Sciatic nerve (tissue), 2 donors: ENCODE data around the gene CLEC1B. TPM values are rescaled to one million over a fixed set of nuclear protein-coding genes. Genes with fewer than 3 reads are reported as not detected.
A peak's percentile ranks its signal among the peaks of the same experiment; 100 is the strongest.
"Not testable (repeated sequence)": the region's sequence is repeated elsewhere in the genome, so short reads cannot be mapped to it uniquely, and the experiment has no call there.

ENCODE experiments used
- ATAC-seq: fragments of 200-7000 bp; cut with Tn5 transposase; one replicate; pipeline ENCODE4 v1.9.1; 2020; ENCODE audit warnings: mild to moderate bottlenecking, moderate library complexity
- DNase-seq: peaks from one replicate; pipeline ENCODE4 v3.0.0-alpha.2; 2020; ENCODE audit warnings: low spot score
- intact Hi-C: fragments of 100-400 bp; cut with DNase I; formaldehyde crosslinking; loops from one replicate; pipeline ENCODE4 v1.14.2; 2022
- total RNA-seq: library from RNA; stranded (reverse); fragmentation: NEBNext Ultra II Directional; extraction: Animal tissue kit (Norgen Biotek cat#: 25700); gene quantifications from one replicate; pipeline ENCODE4 v1.2.1, GENCODE V29; 2021
- donor health status: DM: no; HTN: no; CAD: no.
- donor health status: DM: no; HTN: no; CAD: no.

CLEC1B gene
- not detected for total RNA-seq

GRCh38 chr12:9999016-9999415 lies at the start of gene CLEC1B:
TSS of gene CLEC1B (minus strand) at chr12:9999121. CDS start at chr12:9999100, 21 bp downstream.
- no peak for ATAC-seq
- no peak for DNase-seq
- intact Hi-C loops = no loop called here

GRCh38 chr12:10048526-10048925 lies 49.6 kb upstream of the CLEC1B start:
- intact Hi-C loops = no loop called here
- ATAC-seq = no peak
- no peak for DNase-seq

- no peak for ATAC-seq
- DNase-seq = no peak
- intact Hi-C loops = no loop called here
These were observed 43.2 kb upstream of the CLEC1B start for GRCh38 chr12:10042167-10042566.

- ATAC-seq = peak; percentile 41
- intact Hi-C loops = no loop called here
These were observed 35.0 kb upstream of the CLEC1B start for GRCh38 chr12:10033783-10034545.

GRCh38 chr12:10031771-10032175 lies 32.9 kb upstream of the CLEC1B start:
- intact Hi-C loops = no loop called here
- DNase-seq (no peak), ATAC-seq (no peak)

More at GRCh38 chr12:10033783-10034545, 35.0 kb upstream of the CLEC1B start:
- no peak for DNase-seq

- DNase-seq (no peak), ATAC-seq (no peak)
- intact Hi-C loops = no loop called here
These were observed 32.4 kb upstream of the CLEC1B start for GRCh38 chr12:10031321-10031720.

GRCh38 chr12:10030446-10030845 lies 31.5 kb upstream of the CLEC1B start, which contains the start of gene CLEC9A:
TSS of gene CLEC9A (plus strand) at chr12:10030682. CDS start at chr12:10052688, 22,006 bp downstream.
- no peak for DNase-seq
- intact Hi-C loops = no loop called here
- no peak for ATAC-seq

- ATAC-seq = peak; percentile 34
- DNase-seq = no peak
- intact Hi-C loops = no loop called here
These were observed 28.8 kb upstream of the CLEC1B start for GRCh38 chr12:10027721-10028120.

GRCh38 chr12:10027311-10027710 lies 28.4 kb upstream of the CLEC1B start:
- no peak for DNase-seq
- ATAC-seq = no peak
- intact Hi-C loops = no loop called here

- intact Hi-C loops, ATAC-seq, DNase-seq: not testable (repeated sequence)
These were observed 27.7 kb upstream of the CLEC1B start for GRCh38 chr12:10026666-10027065.

- intact Hi-C loops = no loop called here
- DNase-seq (no peak), ATAC-seq (no peak)
These were observed 26.3 kb upstream of the CLEC1B start for GRCh38 chr12:10025236-10025635.

GRCh38 chr12:10021342-10021741 lies 22.4 kb upstream of the CLEC1B start:
- intact Hi-C loops = no loop called here
- DNase-seq (no peak), ATAC-seq (no peak)

- ATAC-seq (no peak), DNase-seq (no peak)
- intact Hi-C loops = no loop called here
These were observed 19.5 kb upstream of the CLEC1B start for GRCh38 chr12:10018386-10018785.

- DNase-seq = no peak
- no peak for ATAC-seq
- intact Hi-C loops = no loop called here
These were observed 18.0 kb upstream of the CLEC1B start for GRCh38 chr12:10016881-10017280.

- no peak for DNase-seq
- intact Hi-C loops = no loop called here
- ATAC-seq = no peak
These were observed 16.5 kb upstream of the CLEC1B start for GRCh38 chr12:10015450-10015849.

- DNase-seq (no peak), ATAC-seq (no peak)
- intact Hi-C loops = no loop called here
These were observed 13.9 kb upstream of the CLEC1B start for GRCh38 chr12:10012630-10013330.

- DNase-seq = no peak
- no peak for ATAC-seq
- intact Hi-C loops = no loop called here
These were observed 2.4 kb upstream of the CLEC1B start for GRCh38 chr12:10001171-10001776.

GRCh38 chr12:9992296-9992695 lies 6.6 kb downstream of the CLEC1B start:
- intact Hi-C loops = no loop called here
- no peak for ATAC-seq
- DNase-seq = no peak

- intact Hi-C loops = no loop called here
- DNase-seq = no peak
- no peak for ATAC-seq
These were observed 7.0 kb downstream of the CLEC1B start for GRCh38 chr12:9991876-9992275.

- no peak for DNase-seq
- no peak for ATAC-seq
- intact Hi-C loops = no loop called here
These were observed 18.8 kb downstream of the CLEC1B start for GRCh38 chr12:9980126-9980525.
